MM.1S (cell line): ENCODE results near the gene CFAP65.

Experiments used
- EZH2 ChIP-seq: fragments of 300-600 bp; sonication (generic); optimal IDR thresholded peaks from 2 replicates; pipeline ENCODE3; 2017; ENCODE audit warnings: low read depth, mild to moderate bottlenecking, antibody characterized with exemption, low read length, mixed read lengths
- TF ChIP-seq, protein P1 (sequence below): fragments of 300-600 bp; sonication (generic); IDR thresholded peaks from 2 replicates; pipeline ENCODE4 v1.5.1; 2016; ENCODE audit warnings: antibody characterized with exemption, low read length, mixed read lengths

- TF ChIP-seq, protein P1, sequence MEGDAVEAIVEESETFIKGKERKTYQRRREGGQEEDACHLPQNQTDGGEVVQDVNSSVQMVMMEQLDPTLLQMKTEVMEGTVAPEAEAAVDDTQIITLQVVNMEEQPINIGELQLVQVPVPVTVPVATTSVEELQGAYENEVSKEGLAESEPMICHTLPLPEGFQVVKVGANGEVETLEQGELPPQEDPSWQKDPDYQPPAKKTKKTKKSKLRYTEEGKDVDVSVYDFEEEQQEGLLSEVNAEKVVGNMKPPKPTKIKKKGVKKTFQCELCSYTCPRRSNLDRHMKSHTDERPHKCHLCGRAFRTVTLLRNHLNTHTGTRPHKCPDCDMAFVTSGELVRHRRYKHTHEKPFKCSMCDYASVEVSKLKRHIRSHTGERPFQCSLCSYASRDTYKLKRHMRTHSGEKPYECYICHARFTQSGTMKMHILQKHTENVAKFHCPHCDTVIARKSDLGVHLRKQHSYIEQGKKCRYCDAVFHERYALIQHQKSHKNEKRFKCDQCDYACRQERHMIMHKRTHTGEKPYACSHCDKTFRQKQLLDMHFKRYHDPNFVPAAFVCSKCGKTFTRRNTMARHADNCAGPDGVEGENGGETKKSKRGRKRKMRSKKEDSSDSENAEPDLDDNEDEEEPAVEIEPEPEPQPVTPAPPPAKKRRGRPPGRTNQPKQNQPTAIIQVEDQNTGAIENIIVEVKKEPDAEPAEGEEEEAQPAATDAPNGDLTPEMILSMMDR = no peak
- TF ChIP-seq EZH2 = no peak
These were observed 14.4 kb downstream of the CFAP65 start for GRCh38 chr2:219026946-219027345.
